Central memory CD8-positive, alpha-beta T cell (primary cell): ENCODE data around the gene CLIC5.

Experiments used
- ATAC-seq: fragments of 150-1000 bp; cut with Tn5 transposase; replicated peaks from 2 replicates; pipeline ENCODE4 v1.10.0; 2022; ENCODE audit warnings: mild to moderate bottlenecking, moderate FRiP score, moderate number of reproducible peaks; ENCODE audit not compliant: poor library complexity, severe bottlenecking; ENCODE audit errors: extremely low read depth
- DNase-seq, 2 donors: peaks; one replicate each; pipeline ENCODE4 v3.0.0; 2021; ENCODE audit warnings: low spot score in 2 of 2
- H3K27ac Mint-ChIP-seq: one replicate; pipeline ENCODE4 v1.8.0; 2022; ENCODE audit warnings: low read depth, mild to moderate bottlenecking, moderate library complexity, mixed read lengths
- H3K27me3 Mint-ChIP-seq: one replicate; pipeline ENCODE4 v1.8.0; 2022; ENCODE audit warnings: mixed read lengths
- H3K36me3 Mint-ChIP-seq: one replicate; pipeline ENCODE4 v1.8.0; 2022; ENCODE audit warnings: mild to moderate bottlenecking, moderate library complexity, mixed read lengths; ENCODE audit not compliant: insufficient read depth
- H3K4me1 Mint-ChIP-seq: one replicate; pipeline ENCODE4 v1.8.0; 2022; ENCODE audit warnings: mixed read lengths
- H3K4me3 Mint-ChIP-seq: one replicate; pipeline ENCODE4 v1.8.0; 2022; ENCODE audit warnings: mild to moderate bottlenecking, moderate library complexity, mixed read lengths
- H3K9me3 Mint-ChIP-seq: one replicate; pipeline ENCODE4 v1.8.0; 2022; ENCODE audit warnings: mixed read lengths

Gene CLIC5

GRCh38 chr6:45983062-45983461 lies 32.6 kb downstream of the CLIC5 start:
- DNase-seq: no peak
- no peak overlapping the region for H3K27ac Mint-ChIP-seq

GRCh38 chr6:45982280-45983036 lies 33.2 kb downstream of the CLIC5 start:
- DNase-seq (no peak), ATAC-seq (no peak)
- no peaks in the 10 kb centered on the region for H3K36me3 Mint-ChIP-seq
- no peaks in the 10 kb centered on the region for H3K27me3 Mint-ChIP-seq
- H3K9me3 Mint-ChIP-seq: no peaks in the 10 kb centered on the region
- H3K27ac Mint-ChIP-seq: no peak overlapping the region
- no peak overlapping the region for H3K4me3 Mint-ChIP-seq
- peaks cover 16% of the 10 kb centered on the region for H3K4me1 Mint-ChIP-seq

More at GRCh38 chr6:45983062-45983461, 32.6 kb downstream of the CLIC5 start:
- H3K27me3 Mint-ChIP-seq: no peaks in the 10 kb centered on the region
- H3K4me1 Mint-ChIP-seq: peaks cover 16% of the 10 kb centered on the region
- no peak for ATAC-seq
- H3K36me3 Mint-ChIP-seq: no peaks in the 10 kb centered on the region
- no peaks in the 10 kb centered on the region for H3K9me3 Mint-ChIP-seq
- no peak overlapping the region for H3K4me3 Mint-ChIP-seq

- Mint-ChIP-seq H3K27me3 (no peaks in the 10 kb centered on the region), H3K36me3 (no peaks in the 10 kb centered on the region), H3K9me3 (no peaks in the 10 kb centered on the region), H3K27ac (no peak overlapping the region), H3K4me3 (no peak overlapping the region), H3K4me1 (peaks cover 16% of the 10 kb centered on the region)
- no peak for ATAC-seq
- no peak for DNase-seq
These were observed 34.6 kb downstream of the CLIC5 start for GRCh38 chr6:45981046-45981445.

GRCh38 chr6:45979311-45979710 lies 36.3 kb downstream of the CLIC5 start:
- Mint-ChIP-seq H3K27me3 (no peaks in the 10 kb centered on the region), H3K4me1 (no peaks in the 10 kb centered on the region), H3K4me3 (no peak overlapping the region), H3K27ac (no peak overlapping the region), H3K9me3 (no peaks in the 10 kb centered on the region), H3K36me3 (no peaks in the 10 kb centered on the region)
- ATAC-seq (no peak), DNase-seq (no peak)

GRCh38 chr6:45974596-45974995 lies 41.1 kb downstream of the CLIC5 start:
- DNase-seq (no peak), ATAC-seq (no peak)
- no peaks in the 10 kb centered on the region for H3K36me3 Mint-ChIP-seq
- H3K27me3 Mint-ChIP-seq: no peaks in the 10 kb centered on the region
- H3K9me3 Mint-ChIP-seq: no peaks in the 10 kb centered on the region
- no peak overlapping the region for H3K4me3 Mint-ChIP-seq
- no peaks in the 10 kb centered on the region for H3K4me1 Mint-ChIP-seq
- H3K27ac Mint-ChIP-seq: no peak overlapping the region

GRCh38 chr6:45972795-45973503 lies 42.7 kb downstream of the CLIC5 start:
- no peaks in the 10 kb centered on the region for H3K36me3 Mint-ChIP-seq
- no peak for ATAC-seq
- H3K27me3 Mint-ChIP-seq: no peaks in the 10 kb centered on the region
- H3K4me3 Mint-ChIP-seq: no peak overlapping the region
- H3K27ac Mint-ChIP-seq: no peak overlapping the region
- DNase-seq: no peak
- no peaks in the 10 kb centered on the region for H3K4me1 Mint-ChIP-seq
- no peaks in the 10 kb centered on the region for H3K9me3 Mint-ChIP-seq

GRCh38 chr6:45971287-45971686 lies 44.4 kb downstream of the CLIC5 start:
- Mint-ChIP-seq H3K27me3 (no peaks in the 10 kb centered on the region), H3K9me3 (no peaks in the 10 kb centered on the region), H3K4me1 (no peaks in the 10 kb centered on the region), H3K27ac (no peak overlapping the region), H3K4me3 (no peak overlapping the region), H3K36me3 (no peaks in the 10 kb centered on the region)
- ATAC-seq (no peak), DNase-seq (no peak)

- ATAC-seq (no peak), DNase-seq (no peak)
- no peak overlapping the region for H3K27ac Mint-ChIP-seq
- H3K36me3 Mint-ChIP-seq: no peaks in the 10 kb centered on the region
- no peaks in the 10 kb centered on the region for H3K27me3 Mint-ChIP-seq
- H3K9me3 Mint-ChIP-seq: no peaks in the 10 kb centered on the region
- H3K4me1 Mint-ChIP-seq: no peaks in the 10 kb centered on the region
- H3K4me3 Mint-ChIP-seq: no peak overlapping the region
These were observed 45.3 kb downstream of the CLIC5 start for GRCh38 chr6:45970326-45970725.

GRCh38 chr6:45969883-45970282 lies 45.8 kb downstream of the CLIC5 start:
- Mint-ChIP-seq H3K36me3 (no peaks in the 10 kb centered on the region), H3K27me3 (no peaks in the 10 kb centered on the region), H3K4me3 (no peak overlapping the region), H3K27ac (no peak overlapping the region), H3K9me3 (peaks cover 4% of the 10 kb centered on the region), H3K4me1 (no peaks in the 10 kb centered on the region)
- DNase-seq (no peak), ATAC-seq (no peak)

- H3K9me3 Mint-ChIP-seq: peaks cover 6% of the 10 kb centered on the region
- no peak overlapping the region for H3K27ac Mint-ChIP-seq
- no peaks in the 10 kb centered on the region for H3K27me3 Mint-ChIP-seq
- H3K36me3 Mint-ChIP-seq: no peaks in the 10 kb centered on the region
- ATAC-seq (no peak), DNase-seq (no peak)
- H3K4me1 Mint-ChIP-seq: no peaks in the 10 kb centered on the region
- H3K4me3 Mint-ChIP-seq: no peak overlapping the region
These were observed 46.6 kb downstream of the CLIC5 start for GRCh38 chr6:45969026-45969425.

- Mint-ChIP-seq H3K4me1 (no peaks in the 10 kb centered on the region), H3K9me3 (peaks cover 6% of the 10 kb centered on the region), H3K27ac (no peak overlapping the region), H3K4me3 (no peak overlapping the region), H3K36me3 (peaks cover 2% of the 10 kb centered on the region), H3K27me3 (no peaks in the 10 kb centered on the region)
- no peak for ATAC-seq
- no peak for DNase-seq
These were observed 48.3 kb downstream of the CLIC5 start for GRCh38 chr6:45967363-45967762.

- no peak overlapping the region for H3K4me3 Mint-ChIP-seq
- DNase-seq (no peak), ATAC-seq (no peak)
- no peaks in the 10 kb centered on the region for H3K27me3 Mint-ChIP-seq
- H3K9me3 Mint-ChIP-seq: peaks cover 6% of the 10 kb centered on the region
- no peak overlapping the region for H3K27ac Mint-ChIP-seq
- H3K36me3 Mint-ChIP-seq: peaks cover 2% of the 10 kb centered on the region
- H3K4me1 Mint-ChIP-seq: no peaks in the 10 kb centered on the region
These were observed 48.9 kb downstream of the CLIC5 start for GRCh38 chr6:45966797-45967196.

- Mint-ChIP-seq H3K9me3 (peaks cover 6% of the 10 kb centered on the region), H3K27me3 (no peaks in the 10 kb centered on the region), H3K4me1 (no peaks in the 10 kb centered on the region), H3K4me3 (no peak overlapping the region), H3K36me3 (peaks cover 2% of the 10 kb centered on the region), H3K27ac (no peak overlapping the region)
- DNase-seq (no peak), ATAC-seq (no peak)
These were observed 49.3 kb downstream of the CLIC5 start for GRCh38 chr6:45966340-45966739.
